GM18909 (cell line): ENCODE measurements around the gene ZNF205.
A peak's percentile ranks its signal among the peaks of the same experiment; 100 is the strongest.
"Not testable (repeated sequence)": the region's sequence is repeated elsewhere in the genome, so short reads cannot be mapped to it uniquely, and the experiment has no call there.

ENCODE experiments used
- ATAC-seq: cut with Tn5 transposase; IDR thresholded peaks from one replicate; pipeline ENCODE4 v1.9.1; 2021; ENCODE audit warnings: mild to moderate bottlenecking; ENCODE audit not compliant: unreplicated experiment, poor library complexity

ZNF205 gene

GRCh38 chr16:3127745-3128144 is 15.4 kb downstream of the ZNF205 start:
- no peak for ATAC-seq

- peak; percentile 53 for ATAC-seq
Measured at GRCh38 chr16:3129137-3130131, 17.0 kb downstream of the ZNF205 start.

- no peak for ATAC-seq
Measured at GRCh38 chr16:3131755-3132377, 19.5 kb downstream of the ZNF205 start.

GRCh38 chr16:3133844-3134243 is 21.5 kb downstream of the ZNF205 start:
- no peak for ATAC-seq

GRCh38 chr16:3134338-3135125 is 22.1 kb downstream of the ZNF205 start, which contains the start of gene ZNF213:
ZNF213 (plus strand) TSS chr16:3135029; CDS start chr16:3137281, 2,252 bp downstream.
- ATAC-seq = peak; percentile 87

GRCh38 chr16:3135126-3135715 is 22.8 kb downstream of the ZNF205 start:
- no peak for ATAC-seq

- no peak for ATAC-seq
Measured at GRCh38 chr16:3137267-3137666, 24.9 kb downstream of the ZNF205 start.

GRCh38 chr16:3138342-3138741 is 26.0 kb downstream of the ZNF205 start:
- ATAC-seq = no peak

GRCh38 chr16:3138823-3139426 is 26.5 kb downstream of the ZNF205 start:
- ATAC-seq = no peak

GRCh38 chr16:3139561-3139960 is 27.2 kb downstream of the ZNF205 start:
- not testable (repeated sequence) for ATAC-seq

GRCh38 chr16:3140603-3141427 is 28.4 kb downstream of the ZNF205 start:
- no peak for ATAC-seq

- ATAC-seq = no peak
Measured at GRCh38 chr16:3141781-3142311, 29.5 kb downstream of the ZNF205 start.

- no peak for ATAC-seq
Measured at GRCh38 chr16:3142327-3142726, 29.9 kb downstream of the ZNF205 start.

GRCh38 chr16:3142770-3143169 is 30.4 kb downstream of the ZNF205 start:
- ATAC-seq = no peak

- ATAC-seq = no peak
Measured at GRCh38 chr16:3143189-3143588, 30.8 kb downstream of the ZNF205 start.

GRCh38 chr16:3143598-3144320 is 31.4 kb downstream of the ZNF205 start:
- ATAC-seq = no peak

GRCh38 chr16:3144321-3144983 is 32.1 kb downstream of the ZNF205 start:
- no peak for ATAC-seq

- ATAC-seq = no peak
Measured at GRCh38 chr16:3145151-3145550, 32.8 kb downstream of the ZNF205 start.
